ENCODE measurements around the gene SLC22A31.

DNA sequence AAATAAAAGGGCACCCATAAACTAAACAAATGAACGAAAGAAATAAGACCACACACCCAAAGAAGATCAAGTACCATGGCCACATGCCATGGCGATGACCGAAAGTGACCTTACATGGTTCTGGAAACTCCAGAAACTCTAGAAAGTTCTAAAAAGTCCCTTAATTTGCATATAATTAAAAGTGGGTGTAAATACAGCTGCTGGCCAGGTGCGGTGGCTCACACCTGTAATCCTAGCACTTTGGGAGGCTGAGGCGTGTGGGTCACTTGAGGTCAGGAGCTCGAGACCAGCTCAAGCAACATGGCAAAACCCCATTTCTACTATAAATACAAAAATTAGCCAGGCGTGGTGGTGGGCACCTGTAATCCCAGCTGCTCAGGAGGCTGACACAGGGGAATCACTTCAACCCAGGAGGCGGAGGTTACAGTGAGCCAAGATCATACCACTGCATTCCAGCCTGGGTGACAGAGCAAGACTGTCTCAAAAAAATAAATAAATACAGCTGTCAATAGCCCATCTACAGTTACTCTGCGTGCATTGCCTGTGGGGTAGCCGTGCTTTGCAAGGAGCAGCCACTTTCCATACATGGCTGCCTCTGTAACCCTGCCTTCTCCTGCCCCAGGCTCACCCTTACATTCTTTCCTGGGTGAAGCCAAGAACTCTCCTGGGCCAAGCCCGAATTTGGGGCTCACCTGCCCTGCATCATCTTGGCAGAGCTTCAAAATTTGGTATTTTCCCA is 10.0 kb upstream of the SLC22A31 start:
- TF ChIP-seq, protein P1, sequence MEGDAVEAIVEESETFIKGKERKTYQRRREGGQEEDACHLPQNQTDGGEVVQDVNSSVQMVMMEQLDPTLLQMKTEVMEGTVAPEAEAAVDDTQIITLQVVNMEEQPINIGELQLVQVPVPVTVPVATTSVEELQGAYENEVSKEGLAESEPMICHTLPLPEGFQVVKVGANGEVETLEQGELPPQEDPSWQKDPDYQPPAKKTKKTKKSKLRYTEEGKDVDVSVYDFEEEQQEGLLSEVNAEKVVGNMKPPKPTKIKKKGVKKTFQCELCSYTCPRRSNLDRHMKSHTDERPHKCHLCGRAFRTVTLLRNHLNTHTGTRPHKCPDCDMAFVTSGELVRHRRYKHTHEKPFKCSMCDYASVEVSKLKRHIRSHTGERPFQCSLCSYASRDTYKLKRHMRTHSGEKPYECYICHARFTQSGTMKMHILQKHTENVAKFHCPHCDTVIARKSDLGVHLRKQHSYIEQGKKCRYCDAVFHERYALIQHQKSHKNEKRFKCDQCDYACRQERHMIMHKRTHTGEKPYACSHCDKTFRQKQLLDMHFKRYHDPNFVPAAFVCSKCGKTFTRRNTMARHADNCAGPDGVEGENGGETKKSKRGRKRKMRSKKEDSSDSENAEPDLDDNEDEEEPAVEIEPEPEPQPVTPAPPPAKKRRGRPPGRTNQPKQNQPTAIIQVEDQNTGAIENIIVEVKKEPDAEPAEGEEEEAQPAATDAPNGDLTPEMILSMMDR (IDR thresholded peaks at IDR 0.05), result no peak
- TF ChIP-seq SIN3A (IDR thresholded peaks at IDR 0.05; ENCODE audit: borderline replicate concordance, insufficient read depth, low read depth, low read length) (no peak), POLR2AphosphoS5 (IDR thresholded peaks at IDR 0.05; ENCODE audit: low read depth, low read length) (no peak)
